Panc1 (cell line): ENCODE measurements around the gene VSIR. TPM values are rescaled to one million over a fixed set of nuclear protein-coding genes. Genes with fewer than 3 reads are reported as not detected.

Source experiments
- ATAC-seq: fragments of 200-7000 bp; cut with Tn5 transposase; 2 replicates; pipeline ENCODE4 v1.9.1; 2020; ENCODE audit warnings: mild to moderate bottlenecking, moderate library complexity
- BruUV-seq: library from RNA; stranded (reverse); fragments of 400-500 nt; replicated peaks from 2 replicates; lab custom pipeline; 2021; lab: Mats Ljungman, UMichigan
- CTCF ChIA-PET: fragments of 300-600 bp; sonication (Branson Sonifier 250); formaldehyde crosslinking; loops from one replicate; lab custom pipeline; 2022; ENCODE audit warnings: antibody characterized with exemption; lab: Charles Lee
- POLR2A ChIA-PET: fragments of 300-600 bp; sonication (Branson Sonifier 250); formaldehyde crosslinking; loops from one replicate; lab custom pipeline; 2022; ENCODE audit warnings: antibody characterized with exemption; lab: Charles Lee
- DNase-seq: peaks from one replicate; pipeline ENCODE4 v3.0.0-alpha.2; 2010; ENCODE audit warnings: low read depth, low spot score
- H3K27ac ChIP-seq: 2 replicates; pipeline ENCODE4 v1.5.1; 2011; ENCODE audit warnings: mild to moderate bottlenecking, low read length, inconsistent platforms
- H3K27me3 ChIP-seq: fragments of 200-500 bp; sonication (Bioruptor generic); 2 replicates; pipeline ENCODE4 v1.6.0; 2014; ENCODE audit warnings: low read length, inconsistent platforms; ENCODE audit not compliant: control insufficient read depth, insufficient read depth
- H3K36me3 ChIP-seq: fragments of 200-500 bp; sonication (Bioruptor generic); 2 replicates; pipeline ENCODE4 v1.5.1; 2014; ENCODE audit warnings: inconsistent platforms, mild to moderate bottlenecking, low read length, moderate library complexity; ENCODE audit not compliant: control insufficient read depth, insufficient read depth
- H3K4me1 ChIP-seq: 2 replicates; pipeline ENCODE4 v1.5.1; 2011; ENCODE audit warnings: inconsistent platforms, mild to moderate bottlenecking, low read length, moderate library complexity; ENCODE audit not compliant: control insufficient read depth, insufficient read depth
- H3K4me3 ChIP-seq, 2 experiments: 2 replicates each; pipeline ENCODE4 v1.5.1; 2011 to 2012; ENCODE audit warnings: low read depth in 2 of 2, low read length in 2 of 2, mild to moderate bottlenecking in 2 of 2, inconsistent platforms in 1 of 2, moderate library complexity in 1 of 2
- H3K9me3 ChIP-seq: fragments of 200-500 bp; sonication (Bioruptor generic); 2 replicates; pipeline ENCODE4 v1.5.1; 2014; ENCODE audit warnings: low read depth, mild to moderate bottlenecking, inconsistent platforms, low read length, moderate library complexity; ENCODE audit not compliant: control insufficient read depth, insufficient read depth
- CTCF ChIP-seq: fragments of 450-650 bp; IDR thresholded peaks from 2 replicates; pipeline ENCODE4 v1.5.1; 2017; ENCODE audit warnings: mild to moderate bottlenecking
- POLR2AphosphoS5 ChIP-seq: IDR thresholded peaks from 2 replicates; pipeline ENCODE4 v1.6.1; 2012; ENCODE audit warnings: mild to moderate bottlenecking, low read depth, low read length, moderate library complexity
- REST ChIP-seq, 2 experiments: IDR thresholded peaks; 2 replicates each; pipeline ENCODE4 v1.6.1; 2011 to 2012; ENCODE audit warnings: low read depth in 2 of 2, control low read depth in 1 of 2, low read length in 1 of 2, mild to moderate bottlenecking in 1 of 2, moderate library complexity in 1 of 2; ENCODE audit not compliant: insufficient read depth in 1 of 2
- SIN3A ChIP-seq: IDR thresholded peaks from 2 replicates; pipeline ENCODE4 v1.6.1; 2012; ENCODE audit warnings: low read depth, mild to moderate bottlenecking, low read length, moderate library complexity, borderline replicate concordance; ENCODE audit not compliant: insufficient read depth
- TCF7L2 ChIP-seq: IDR thresholded peaks from 2 replicates; pipeline ENCODE4 v1.6.1; 2011; ENCODE audit warnings: mild to moderate bottlenecking, low read depth, low read length, inconsistent platforms
- in situ Hi-C: cut with HindIII; loops from 2 replicates; pipeline ENCODE4 v1.10.0; 2016; ENCODE audit warnings: low sequenced_read_pairs, low pct_unique_long_range_greater_than_20kb
- intact Hi-C: fragments of 100-400 bp; cut with micrococcal nuclease; formaldehyde crosslinking; loops from one replicate; pipeline ENCODE4 v1.10.0; 2022; ENCODE audit not compliant: unreplicated experiment
- total RNA-seq: library from RNA; stranded (reverse); gene quantifications from one replicate; pipeline ENCODE4 v1.2.1, GENCODE V29; 2021; ENCODE audit not compliant: unreplicated experiment

The VSIR gene
- total RNA-seq, 1 experiment from 2014 or later = 34.9 TPM

GRCh38 chr10:71762324-71762723 is 11.0 kb downstream of the VSIR start:
- Histone ChIP-seq H3K27me3 (no peaks in the 10 kb centered on the region), H3K4me3 (no peak overlapping the region), H3K9me3 (no peaks in the 10 kb centered on the region), H3K27ac (no peak overlapping the region), H3K4me1 (peaks cover 41% of the 10 kb centered on the region), H3K36me3 (no peaks in the 10 kb centered on the region)
- ATAC-seq (no peak), DNase-seq (no peak)
- no peak for TF ChIP-seq CTCF
- TF ChIP-seq SIN3A = no peak
- no peak for TF ChIP-seq POLR2AphosphoS5
- no peak for TF ChIP-seq TCF7L2
- TF ChIP-seq REST (IDR thresholded peaks at IDR 0.05; ENCODE audit: insufficient read depth in 1 of 2, low read depth in 2 of 2, low read length in 1 of 2) = no peak
- no TSS peak for BruUV-seq
- in situ Hi-C loops (no loop called here), intact Hi-C loops (no loop called here)
- ChIA-PET CTCF (no interaction called here), POLR2A (interaction anchor here (0.6 kb wide), 1 partner anchor 747 kb away, joined by 9 read pairs; no protein-coding TSS in a partner anchor)

- Histone ChIP-seq H3K9me3 (no peaks in the 10 kb centered on the region), H3K36me3 (no peaks in the 10 kb centered on the region), H3K27me3 (no peaks in the 10 kb centered on the region), H3K27ac (no peak overlapping the region), H3K4me1 (peaks cover 34% of the 10 kb centered on the region), H3K4me3 (no peak overlapping the region)
- CTCF ChIA-PET = no interaction called here
- in situ Hi-C loops (no loop called here), intact Hi-C loops (no loop called here)
- POLR2A ChIA-PET = no interaction called here
- no TSS peak for BruUV-seq
- DNase-seq (no peak), ATAC-seq (peak; percentile 55)
- TF ChIP-seq TCF7L2 (no peak), REST (IDR thresholded peaks at IDR 0.05; ENCODE audit: insufficient read depth in 1 of 2, low read depth in 2 of 2, low read length in 1 of 2) (no peak), CTCF (no peak), SIN3A (no peak), POLR2AphosphoS5 (no peak)
Observed at GRCh38 chr10:71761541-71762113, 11.7 kb downstream of the VSIR start.
